HG03432 (cell line): ENCODE measurements around the gene PAGE2B.
"Not testable (repeated sequence)": the region's sequence is repeated elsewhere in the genome, so short reads cannot be mapped to it uniquely, and the experiment has no call there.

Experiments used
- ATAC-seq: cut with Tn5 transposase; IDR thresholded peaks from one replicate; pipeline ENCODE4 v1.9.1; 2021; ENCODE audit warnings: mild to moderate bottlenecking, moderate library complexity; ENCODE audit not compliant: unreplicated experiment

The PAGE2B gene

DNA sequence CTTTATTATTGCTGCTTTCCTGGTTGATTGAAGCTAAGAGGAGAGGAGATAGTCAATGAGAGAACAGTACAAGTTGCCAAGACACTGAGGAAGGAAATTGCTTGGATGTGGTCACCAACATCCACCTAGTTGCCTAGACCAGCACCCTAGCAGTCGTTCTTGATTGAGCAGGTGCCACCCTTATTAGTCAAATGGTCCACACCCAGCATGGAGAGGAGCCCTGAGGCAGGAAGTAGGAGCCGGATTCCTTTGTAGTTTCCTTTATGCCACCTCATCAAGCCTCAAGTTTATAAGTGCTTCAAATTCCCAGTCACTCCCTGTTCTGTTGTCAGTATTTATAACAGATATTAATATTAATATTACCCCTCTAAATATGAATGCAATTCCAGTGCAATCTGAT, 33.1 kb downstream of the PAGE2B start:
- no peak for ATAC-seq

DNA sequence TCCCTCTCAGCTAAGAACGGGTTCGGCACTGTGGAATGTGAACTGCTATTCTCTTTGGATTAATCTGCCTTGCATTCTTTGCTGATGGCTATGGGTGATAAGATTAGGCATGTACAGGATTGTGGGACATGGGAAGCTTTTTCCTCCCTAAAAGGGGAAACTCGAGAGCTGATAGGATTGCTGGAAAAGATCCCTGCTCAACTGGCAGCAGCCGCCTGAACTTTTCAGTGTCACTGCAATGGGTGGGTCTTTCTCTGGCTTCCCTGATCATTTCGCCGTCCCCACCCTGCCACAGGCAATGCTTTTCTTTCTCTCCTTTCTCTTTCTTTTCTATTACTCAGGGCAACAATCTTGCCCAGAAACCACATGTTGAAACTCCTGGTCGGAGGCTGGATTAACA, 34.5 kb downstream of the PAGE2B start:
- ATAC-seq: no peak

DNA sequence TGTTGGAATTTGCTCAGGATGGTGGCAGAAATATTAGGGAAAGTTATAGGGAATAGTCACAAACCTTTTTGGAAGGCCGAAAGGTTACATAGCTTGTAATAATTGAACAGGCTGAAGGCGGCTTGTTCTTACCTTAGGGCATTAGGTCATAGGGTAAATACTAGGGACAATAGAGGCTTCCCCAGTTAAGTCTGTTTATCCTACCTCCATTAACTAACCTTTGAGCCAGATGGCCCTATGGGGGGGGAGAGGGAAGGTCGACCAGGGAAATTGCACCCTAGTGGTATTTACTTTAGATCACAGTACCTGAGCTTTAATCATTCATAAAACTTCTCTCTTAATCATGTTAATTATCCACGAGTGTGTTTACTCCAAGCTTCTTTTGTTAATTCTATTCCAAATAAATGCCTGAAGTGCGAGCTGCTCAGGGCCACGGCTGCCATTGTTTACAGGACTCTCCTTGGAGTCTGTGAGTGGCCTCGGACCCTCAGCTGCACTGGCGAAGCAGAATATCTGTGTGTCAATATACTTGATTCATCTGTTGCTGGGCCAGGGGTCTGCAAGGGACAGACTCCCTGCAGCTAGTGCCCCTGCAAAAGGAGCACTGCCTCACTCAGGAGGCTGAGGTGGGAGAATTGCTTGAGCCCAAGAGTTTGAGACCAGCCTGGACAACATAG, 36.9 kb downstream of the PAGE2B start:
- no peak for ATAC-seq

DNA sequence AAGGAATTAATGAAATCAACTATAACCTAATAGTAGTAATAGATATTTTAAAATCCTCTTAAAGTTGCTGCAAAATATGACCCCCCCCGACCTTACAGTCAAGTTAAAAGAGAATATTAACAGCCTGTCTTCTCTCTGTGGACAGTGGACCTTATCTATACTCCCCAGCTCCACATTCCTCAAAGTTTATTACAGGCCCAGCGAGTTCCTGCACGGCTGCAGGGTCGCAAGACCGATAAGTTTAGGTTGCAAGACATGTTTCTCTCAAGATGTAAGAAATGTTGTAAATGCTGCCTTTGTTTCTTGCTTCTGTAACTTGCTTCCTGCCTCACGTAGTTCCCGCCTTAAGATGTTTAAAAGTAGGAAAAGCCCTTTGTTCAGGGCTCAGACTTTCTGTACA, 41.8 kb downstream of the PAGE2B start:
- ATAC-seq: not testable (repeated sequence)

DNA sequence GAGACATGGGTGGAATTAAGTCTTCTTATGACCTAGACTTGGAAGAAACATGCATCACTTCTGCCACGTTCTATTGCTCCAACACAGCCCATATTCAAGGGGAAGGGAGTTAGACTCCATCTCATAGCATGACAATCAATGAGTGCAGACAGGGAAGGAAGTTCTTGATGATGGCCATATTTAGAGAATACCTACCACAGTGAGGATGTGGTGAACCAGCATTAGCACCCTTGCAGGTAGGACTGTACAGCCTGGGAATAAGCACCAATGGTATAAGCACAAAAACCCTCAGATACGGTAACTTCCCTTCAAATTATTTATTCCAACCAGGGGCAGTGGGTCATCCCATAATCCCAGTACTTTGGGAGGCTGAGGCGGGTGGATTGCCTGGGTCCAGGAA, 43.7 kb downstream of the PAGE2B start:
- no peak for ATAC-seq

DNA sequence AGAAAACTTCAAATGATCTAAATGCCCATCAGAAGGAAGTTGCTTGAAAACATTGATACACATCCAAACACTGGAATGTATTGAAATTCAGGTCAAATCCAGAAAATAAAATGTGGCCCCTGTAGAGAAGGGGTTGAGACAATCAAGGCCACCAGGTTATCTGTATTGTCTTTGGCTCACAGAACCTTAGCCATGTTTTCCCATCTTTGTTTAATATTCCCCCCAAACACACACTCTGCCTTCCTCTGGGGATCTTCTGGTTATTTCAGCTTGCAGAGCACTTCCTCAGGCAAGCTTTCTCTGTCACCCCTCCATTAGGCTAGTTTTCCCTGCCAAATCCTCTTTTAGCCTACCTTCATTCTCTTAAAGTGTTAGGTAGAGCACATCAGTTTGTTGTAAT, 44.4 kb downstream of the PAGE2B start:
- no peak for ATAC-seq

DNA sequence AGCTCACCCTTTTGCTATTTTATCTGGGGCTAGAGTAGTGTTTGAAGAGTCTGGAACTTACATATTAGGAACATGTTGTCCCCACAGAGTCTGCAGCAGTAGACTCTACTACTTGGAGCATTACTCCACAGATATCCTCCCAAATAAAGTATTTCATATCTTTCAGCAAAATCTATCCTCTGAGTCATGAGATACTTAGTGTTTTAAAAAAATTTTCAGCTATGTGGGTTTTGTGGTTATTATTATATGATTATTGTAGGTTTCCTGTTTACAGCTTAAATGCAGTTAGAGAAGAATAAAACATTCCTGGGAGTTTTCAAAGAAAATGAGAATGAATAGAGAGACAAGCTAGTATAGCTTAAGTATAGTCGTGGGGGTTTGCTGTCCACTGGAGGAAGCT, 44.9 kb downstream of the PAGE2B start:
- ATAC-seq: no peak

DNA sequence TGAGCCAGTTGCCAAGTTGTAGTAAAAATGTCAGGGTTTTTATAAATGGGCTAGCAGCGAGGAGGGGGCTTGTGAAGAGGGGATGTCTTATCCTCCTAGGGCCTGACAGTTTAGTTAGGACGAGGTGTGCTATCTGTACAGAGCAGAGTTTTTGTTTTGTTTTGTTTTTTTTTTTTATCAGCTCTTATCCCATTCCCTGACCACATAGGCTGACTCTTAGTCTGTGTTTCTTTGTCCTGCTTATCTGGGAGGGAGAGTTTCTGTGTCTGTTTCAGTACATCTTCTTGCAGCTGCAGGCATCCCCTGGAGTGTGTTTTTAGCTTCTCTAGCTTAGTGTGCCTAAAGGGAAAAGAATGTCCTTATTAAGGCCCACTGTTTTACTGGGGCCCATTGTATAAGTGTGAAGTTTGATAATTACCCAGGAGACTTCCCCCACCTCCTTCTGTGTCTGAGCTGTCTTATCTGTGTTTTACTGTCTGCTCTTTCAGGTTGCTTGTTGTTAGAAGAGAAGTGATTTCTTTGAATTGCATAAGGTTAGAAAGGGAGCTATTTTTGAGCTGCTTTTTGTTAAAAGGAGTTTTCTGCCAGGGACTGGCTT, 46.0 kb downstream of the PAGE2B start:
- no peak for ATAC-seq

DNA sequence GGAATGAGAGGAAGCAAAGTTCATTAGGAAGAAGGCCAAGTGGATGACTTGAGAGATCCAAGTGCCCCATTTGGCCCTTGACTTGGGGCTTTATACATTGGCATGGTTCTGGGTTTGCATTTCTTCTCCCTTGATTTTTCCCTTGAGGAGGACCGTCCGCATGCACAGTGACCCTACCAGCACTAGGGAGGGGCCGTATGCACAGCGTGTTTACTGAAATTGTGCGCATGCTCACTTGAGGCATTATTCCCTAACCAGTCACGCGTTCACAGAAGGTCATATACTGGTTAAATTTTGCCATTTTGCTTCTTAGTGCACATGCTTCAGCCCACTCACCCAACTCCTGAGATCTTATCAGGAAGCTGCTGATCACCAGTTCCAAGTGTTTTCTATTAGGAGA, 49.1 kb downstream of the PAGE2B start:
- no peak for ATAC-seq

DNA sequence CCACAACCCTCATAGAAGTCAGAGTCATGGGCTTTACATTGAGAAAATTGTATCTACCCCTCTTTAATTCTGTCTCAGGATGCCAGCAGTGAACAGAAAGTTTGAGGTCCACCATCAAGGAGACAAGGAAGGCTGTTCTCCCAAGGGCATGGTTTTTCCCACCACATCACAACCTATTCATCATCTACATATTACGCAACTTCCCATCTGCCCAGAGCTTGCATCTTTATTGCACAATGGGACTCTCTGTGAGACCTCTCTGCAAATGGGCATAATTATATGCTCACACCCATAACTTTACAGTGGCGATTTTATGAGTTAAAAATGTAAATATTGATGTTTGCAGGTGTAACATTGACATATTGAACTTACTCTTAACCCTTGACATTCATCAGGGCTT, 52.9 kb downstream of the PAGE2B start:
- ATAC-seq: no peak
